ENCODE measurements around the gene FTSJ3. TPM values are rescaled to one million over a fixed set of nuclear protein-coding genes. Genes with fewer than 3 reads are reported as not detected.

Gene FTSJ3
- total and polyA plus RNA-seq, 2 of the 13 experiments (the other 11 are each of a cell fraction or from before 2014, with no cell fraction given): 26.0 to 64.2 TPM

DNA sequence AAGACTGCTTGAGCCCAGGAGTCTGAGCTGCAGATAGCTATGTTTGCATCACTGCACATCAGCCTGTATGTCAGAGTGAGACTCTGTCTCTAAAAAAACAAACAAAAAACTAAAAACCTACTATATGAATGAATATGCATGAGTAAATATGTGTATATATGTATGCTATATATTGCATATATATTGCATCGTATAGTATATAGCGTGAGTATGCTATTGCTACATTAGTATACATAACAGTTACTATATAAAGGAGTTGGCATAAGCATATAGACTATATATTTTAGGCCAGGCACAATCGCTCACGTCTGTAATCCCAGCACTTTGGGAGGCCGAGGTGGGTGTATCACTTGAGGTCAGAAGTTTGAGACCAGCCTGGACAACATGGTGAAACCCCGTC lies 37.4 kb downstream of the FTSJ3 start:
- 97% methylated on average over 6 of the region's 6 CpGs for WGBS (ENCODE audit: low lambda C conversion rate)
- Histone ChIP-seq H2AFZ (ENCODE audit: low read length) (no peak overlapping the region), H4K20me1 (ENCODE audit: insufficient read depth, low read length) (peaks cover 14% of the 10 kb centered on the region), H3K36me3 (replicated peaks in 1 of 2; ENCODE audit: control insufficient read depth in 1 of 2, insufficient read depth in 2 of 2, low read length in 2 of 2) (peaks cover 36 to 75% of the 10 kb centered on the region in 2 experiments), H3K4me3 (replicated peaks in 1 of 3; ENCODE audit: insufficient read depth in 1 of 3, low read depth in 2 of 3, low read length in 3 of 3) (no peak overlapping the region), H3K27ac (ENCODE audit: extremely low read length, insufficient read depth, low read length) (no peak overlapping the region), H3K79me2 (ENCODE audit: insufficient read depth, low read length) (peaks cover 27% of the 10 kb centered on the region), H3K4me1 (ENCODE audit: insufficient read depth, low read length) (peaks cover 18% of the 10 kb centered on the region), H3K9me3 (ENCODE audit: low read length) (no peaks in the 10 kb centered on the region), H3K9ac (ENCODE audit: insufficient read depth, low read depth, low read length) (no peak overlapping the region), H3K4me2 (ENCODE audit: low read depth, low read length) (no peak overlapping the region), H3K27me3 (ENCODE audit: control insufficient read depth in 1 of 2, insufficient read depth in 2 of 2, low read length in 2 of 2) (no peaks in the 10 kb centered on the region)
- no TSS peak for BruUV-seq (replicated peaks)
- CTCF ChIA-PET (ENCODE audit: low intra/inter-chr PET ratio, low total read pairs): interaction anchor here (0.6 kb wide), 1 partner anchor 1843 kb away, joined by 3 read pairs; no protein-coding TSS in a partner anchor
- no peak for TF ChIP-seq ISL2 (CRISPR knock-in tag; IDR thresholded peaks at IDR 0.05)
- TF ChIP-seq, protein P1, sequence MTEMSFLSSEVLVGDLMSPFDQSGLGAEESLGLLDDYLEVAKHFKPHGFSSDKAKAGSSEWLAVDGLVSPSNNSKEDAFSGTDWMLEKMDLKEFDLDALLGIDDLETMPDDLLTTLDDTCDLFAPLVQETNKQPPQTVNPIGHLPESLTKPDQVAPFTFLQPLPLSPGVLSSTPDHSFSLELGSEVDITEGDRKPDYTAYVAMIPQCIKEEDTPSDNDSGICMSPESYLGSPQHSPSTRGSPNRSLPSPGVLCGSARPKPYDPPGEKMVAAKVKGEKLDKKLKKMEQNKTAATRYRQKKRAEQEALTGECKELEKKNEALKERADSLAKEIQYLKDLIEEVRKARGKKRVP (CRISPR knock-in tag; IDR thresholded peaks at IDR 0.05): 0 out of 4 replicates have a peak, but pooled peaks of 1 of the 2 experiments have one; percentile 15
- no peak for FAIRE-seq
- no peak for ATAC-seq
- POLR2A ChIA-PET: no interaction called here
- intact Hi-C loops (cut with micrococcal nuclease; ENCODE audit: unreplicated experiment) (no loop called here), in situ Hi-C loops (cut with HindIII; ENCODE audit: extremely low pct_ligation_motif_present, low pct_unique_long_range_greater_than_20kb) (no loop called here)
- DNase-seq (ENCODE audit: low spot score): no peak

DNA sequence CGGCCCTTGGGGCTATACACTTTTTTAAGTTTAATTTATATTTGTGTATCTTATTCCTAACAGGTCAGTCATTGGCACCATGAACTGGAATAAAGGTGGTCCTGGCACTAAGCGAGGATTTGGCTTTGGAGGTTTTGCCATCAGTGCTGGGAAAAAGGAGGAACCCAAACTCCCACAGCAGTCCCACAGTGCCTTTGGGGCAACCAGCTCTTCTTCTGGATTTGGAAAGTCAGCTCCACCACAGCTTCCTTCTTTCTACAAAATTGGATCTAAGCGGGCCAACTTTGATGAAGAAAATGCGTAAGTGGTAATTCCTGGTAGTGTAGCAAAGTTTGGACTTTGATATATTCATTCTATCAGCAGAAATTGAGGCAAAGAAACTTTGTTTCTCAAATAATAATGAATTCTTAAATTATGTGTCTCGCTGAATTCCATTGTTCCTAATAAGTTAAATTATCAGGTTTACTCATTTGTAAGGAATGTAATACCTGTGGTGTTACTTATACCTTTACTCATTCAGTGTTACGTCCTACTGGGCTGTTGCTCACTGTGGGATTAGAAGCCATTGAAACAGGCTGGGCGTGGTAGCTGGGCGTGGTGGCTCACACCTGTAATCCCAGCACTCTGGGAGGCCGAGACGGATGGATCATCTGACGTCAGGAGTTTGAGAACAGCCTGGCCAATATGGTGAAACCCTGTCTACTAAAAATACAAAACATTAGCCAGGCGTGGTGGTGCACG lies 40.3 kb downstream of the FTSJ3 start:
- POLR2A ChIA-PET: interaction anchor here (0.7 to 8.5 kb wide), 2 partner anchors 13 to 39 kb away, joined by 4 to 72 read pairs; partner anchors contain the start of genes CCDC47 and DDX42
- Histone ChIP-seq H3K79me2 (ENCODE audit: insufficient read depth, low read length) (peaks cover 54% of the 10 kb centered on the region), H3K27me3 (ENCODE audit: control insufficient read depth in 1 of 2, insufficient read depth in 2 of 2, low read length in 2 of 2) (no peaks in the 10 kb centered on the region), H3K27ac (ENCODE audit: extremely low read length, insufficient read depth, low read length) (peak overlapping the region; percentile 52), H3K9me3 (ENCODE audit: low read length) (no peaks in the 10 kb centered on the region), H3K9ac (ENCODE audit: insufficient read depth, low read depth, low read length) (no peak overlapping the region), H3K36me3 (replicated peaks in 1 of 2; ENCODE audit: control insufficient read depth in 1 of 2, insufficient read depth in 2 of 2, low read length in 2 of 2) (peaks cover 23 to 73% of the 10 kb centered on the region in 2 experiments), H3K4me1 (ENCODE audit: insufficient read depth, low read length) (peaks cover 47% of the 10 kb centered on the region), H2AFZ (ENCODE audit: low read length) (no peak overlapping the region), H4K20me1 (ENCODE audit: insufficient read depth, low read length) (peaks cover 26% of the 10 kb centered on the region), H3K4me3 (replicated peaks in 1 of 3; ENCODE audit: insufficient read depth in 1 of 3, low read depth in 2 of 3, low read length in 3 of 3) (no peak overlapping the region), H3K4me2 (ENCODE audit: low read depth, low read length) (no peak overlapping the region)
- WGBS (ENCODE audit: low lambda C conversion rate): over 99% methylated on average over 13 of the region's 13 CpGs
- intact Hi-C loops (cut with micrococcal nuclease; ENCODE audit: unreplicated experiment): no loop called here
- BruUV-seq (replicated peaks): no TSS peak
- in situ Hi-C loops (cut with HindIII; ENCODE audit: extremely low pct_ligation_motif_present, low pct_unique_long_range_greater_than_20kb): no loop called here
- DNase-seq (ENCODE audit: low spot score) (no peak), ATAC-seq (no peak), FAIRE-seq (no peak)
- CTCF ChIA-PET (ENCODE audit: low intra/inter-chr PET ratio, low total read pairs): no interaction called here
- TF ChIP-seq, protein P2, sequence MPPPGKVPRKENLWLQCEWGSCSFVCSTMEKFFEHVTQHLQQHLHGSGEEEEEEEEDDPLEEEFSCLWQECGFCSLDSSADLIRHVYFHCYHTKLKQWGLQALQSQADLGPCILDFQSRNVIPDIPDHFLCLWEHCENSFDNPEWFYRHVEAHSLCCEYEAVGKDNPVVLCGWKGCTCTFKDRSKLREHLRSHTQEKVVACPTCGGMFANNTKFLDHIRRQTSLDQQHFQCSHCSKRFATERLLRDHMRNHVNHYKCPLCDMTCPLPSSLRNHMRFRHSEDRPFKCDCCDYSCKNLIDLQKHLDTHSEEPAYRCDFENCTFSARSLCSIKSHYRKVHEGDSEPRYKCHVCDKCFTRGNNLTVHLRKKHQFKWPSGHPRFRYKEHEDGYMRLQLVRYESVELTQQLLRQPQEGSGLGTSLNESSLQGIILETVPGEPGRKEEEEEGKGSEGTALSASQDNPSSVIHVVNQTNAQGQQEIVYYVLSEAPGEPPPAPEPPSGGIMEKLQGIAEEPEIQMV (CRISPR knock-in tag; IDR thresholded peaks at IDR 0.05; ENCODE audit: low read depth): no peak
- TF ChIP-seq HNF4G (IDR thresholded peaks at IDR 0.05; ENCODE audit: borderline replicate concordance, low read depth, low read length): no peak
- no peak for TF ChIP-seq HNF4G (CRISPR knock-in tag; IDR thresholded peaks at IDR 0.05; ENCODE audit: borderline replicate concordance, low read depth)
- TF ChIP-seq ATF7-NPFF (CRISPR knock-in tag; IDR thresholded peaks at IDR 0.05; ENCODE audit: low read depth): no peak
- TF ChIP-seq ZNF263 (CRISPR knock-in tag; IDR thresholded peaks at IDR 0.05): no peak
- no peak for TF ChIP-seq GTF2F1 (IDR thresholded peaks at IDR 0.05; ENCODE audit: low read length)
- TF ChIP-seq ZNF530 (CRISPR knock-in tag; IDR thresholded peaks at IDR 0.05; ENCODE audit: low read depth): no peak
- TF ChIP-seq, protein P3, sequence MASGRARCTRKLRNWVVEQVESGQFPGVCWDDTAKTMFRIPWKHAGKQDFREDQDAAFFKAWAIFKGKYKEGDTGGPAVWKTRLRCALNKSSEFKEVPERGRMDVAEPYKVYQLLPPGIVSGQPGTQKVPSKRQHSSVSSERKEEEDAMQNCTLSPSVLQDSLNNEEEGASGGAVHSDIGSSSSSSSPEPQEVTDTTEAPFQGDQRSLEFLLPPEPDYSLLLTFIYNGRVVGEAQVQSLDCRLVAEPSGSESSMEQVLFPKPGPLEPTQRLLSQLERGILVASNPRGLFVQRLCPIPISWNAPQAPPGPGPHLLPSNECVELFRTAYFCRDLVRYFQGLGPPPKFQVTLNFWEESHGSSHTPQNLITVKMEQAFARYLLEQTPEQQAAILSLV (CRISPR knock-in tag; IDR thresholded peaks at IDR 0.05; ENCODE audit: borderline replicate concordance): no peak
- TF ChIP-seq, protein P4, sequence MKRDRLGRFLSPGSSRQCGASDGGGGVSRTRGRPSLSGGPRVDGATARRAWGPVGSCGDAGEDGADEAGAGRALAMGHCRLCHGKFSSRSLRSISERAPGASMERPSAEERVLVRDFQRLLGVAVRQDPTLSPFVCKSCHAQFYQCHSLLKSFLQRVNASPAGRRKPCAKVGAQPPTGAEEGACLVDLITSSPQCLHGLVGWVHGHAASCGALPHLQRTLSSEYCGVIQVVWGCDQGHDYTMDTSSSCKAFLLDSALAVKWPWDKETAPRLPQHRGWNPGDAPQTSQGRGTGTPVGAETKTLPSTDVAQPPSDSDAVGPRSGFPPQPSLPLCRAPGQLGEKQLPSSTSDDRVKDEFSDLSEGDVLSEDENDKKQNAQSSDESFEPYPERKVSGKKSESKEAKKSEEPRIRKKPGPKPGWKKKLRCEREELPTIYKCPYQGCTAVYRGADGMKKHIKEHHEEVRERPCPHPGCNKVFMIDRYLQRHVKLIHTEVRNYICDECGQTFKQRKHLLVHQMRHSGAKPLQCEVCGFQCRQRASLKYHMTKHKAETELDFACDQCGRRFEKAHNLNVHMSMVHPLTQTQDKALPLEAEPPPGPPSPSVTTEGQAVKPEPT (CRISPR knock-in tag; IDR thresholded peaks at IDR 0.05; ENCODE audit: low read depth): no peak
- no peak for TF ChIP-seq ZNF772 (CRISPR knock-in tag; IDR thresholded peaks at IDR 0.05)

Data from HepG2 (cell line).